BJ (cell line): ENCODE results near the gene OBSCN. TPM values are rescaled to one million over a fixed set of nuclear protein-coding genes. Genes with fewer than 3 reads are reported as not detected.

ENCODE experiments used
- CTCF ChIA-PET: fragments of 350-600 bp; formaldehyde crosslinking; extraction: SDS; loops from one replicate; lab custom pipeline; 2021; ENCODE audit warnings: antibody characterized with exemption, inconsistent platforms; lab: Yijun Ruan, JAX
- POLR2A ChIA-PET: fragments of 300-600 bp; sonication (Branson Sonifier 250); formaldehyde crosslinking; extraction: SDS; loops from one replicate; lab custom pipeline; 2021; ENCODE audit warnings: antibody characterized with exemption; lab: Charles Lee
- DNase-seq: peaks from one replicate; pipeline ENCODE4 v3.0.0-alpha.2; 2011; ENCODE audit warnings: low read depth
- H3K27me3 ChIP-seq: 2 replicates; pipeline ENCODE4 v1.6.0; 2011; ENCODE audit warnings: low read length; ENCODE audit not compliant: control insufficient read depth, insufficient read depth
- H3K36me3 ChIP-seq: 2 replicates; pipeline ENCODE4 v1.5.1; 2011; ENCODE audit warnings: low read length; ENCODE audit not compliant: control insufficient read depth, insufficient read depth
- H3K4me3 ChIP-seq: 2 replicates; pipeline ENCODE4 v1.5.1; 2011; ENCODE audit warnings: low read depth, mild to moderate bottlenecking, control low read depth, low read length
- polyA plus RNA-seq: library from polyadenylated mRNA; depleted of rRNA; stranded (reverse); fragments of >200 nt; gene quantifications from 2 replicates; pipeline ENCODE4 v1.2.3, GENCODE V29; 2011
- TF ChIP-seq, protein P1 (sequence below): IDR thresholded peaks from 2 replicates; pipeline ENCODE4 v1.5.1; 2011; ENCODE audit warnings: low read depth, mild to moderate bottlenecking, control low read depth, inconsistent platforms, low read length, moderate library complexity; ENCODE audit not compliant: insufficient read depth

Gene OBSCN
- polyA plus RNA-seq, 1 experiment = 2.9 TPM

DNA sequence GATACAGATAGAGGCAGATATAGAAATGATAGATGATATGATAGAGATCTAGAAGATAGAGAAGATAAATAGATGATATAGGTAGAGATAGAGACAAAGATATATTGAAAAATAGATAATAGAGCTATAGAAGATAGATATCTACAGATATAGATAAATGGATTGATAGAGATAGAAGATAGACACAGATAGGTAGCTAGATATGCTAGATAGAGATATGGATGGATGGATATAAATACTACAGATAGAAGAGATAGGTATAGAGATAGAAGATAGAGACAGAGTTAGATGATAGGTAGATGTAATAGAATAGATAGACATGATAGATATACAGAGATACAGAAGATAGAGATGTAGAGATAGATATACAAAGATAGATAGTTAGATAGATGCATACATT is 177.4 kb downstream of the OBSCN start:
- CTCF ChIA-PET = interaction anchor here (0.5 to 0.8 kb wide), 2 partner anchors 8 to 104 kb away, joined by 3 to 4 read pairs; no protein-coding TSS in a partner anchor
- POLR2A ChIA-PET = no interaction called here
- no peak for DNase-seq
- TF ChIP-seq, protein P1, sequence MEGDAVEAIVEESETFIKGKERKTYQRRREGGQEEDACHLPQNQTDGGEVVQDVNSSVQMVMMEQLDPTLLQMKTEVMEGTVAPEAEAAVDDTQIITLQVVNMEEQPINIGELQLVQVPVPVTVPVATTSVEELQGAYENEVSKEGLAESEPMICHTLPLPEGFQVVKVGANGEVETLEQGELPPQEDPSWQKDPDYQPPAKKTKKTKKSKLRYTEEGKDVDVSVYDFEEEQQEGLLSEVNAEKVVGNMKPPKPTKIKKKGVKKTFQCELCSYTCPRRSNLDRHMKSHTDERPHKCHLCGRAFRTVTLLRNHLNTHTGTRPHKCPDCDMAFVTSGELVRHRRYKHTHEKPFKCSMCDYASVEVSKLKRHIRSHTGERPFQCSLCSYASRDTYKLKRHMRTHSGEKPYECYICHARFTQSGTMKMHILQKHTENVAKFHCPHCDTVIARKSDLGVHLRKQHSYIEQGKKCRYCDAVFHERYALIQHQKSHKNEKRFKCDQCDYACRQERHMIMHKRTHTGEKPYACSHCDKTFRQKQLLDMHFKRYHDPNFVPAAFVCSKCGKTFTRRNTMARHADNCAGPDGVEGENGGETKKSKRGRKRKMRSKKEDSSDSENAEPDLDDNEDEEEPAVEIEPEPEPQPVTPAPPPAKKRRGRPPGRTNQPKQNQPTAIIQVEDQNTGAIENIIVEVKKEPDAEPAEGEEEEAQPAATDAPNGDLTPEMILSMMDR = no peak
- no peaks in the 10 kb centered on the region for H3K36me3 ChIP-seq
- H3K27me3 ChIP-seq = no peaks in the 10 kb centered on the region
- no peak overlapping the region for H3K4me3 ChIP-seq

DNA sequence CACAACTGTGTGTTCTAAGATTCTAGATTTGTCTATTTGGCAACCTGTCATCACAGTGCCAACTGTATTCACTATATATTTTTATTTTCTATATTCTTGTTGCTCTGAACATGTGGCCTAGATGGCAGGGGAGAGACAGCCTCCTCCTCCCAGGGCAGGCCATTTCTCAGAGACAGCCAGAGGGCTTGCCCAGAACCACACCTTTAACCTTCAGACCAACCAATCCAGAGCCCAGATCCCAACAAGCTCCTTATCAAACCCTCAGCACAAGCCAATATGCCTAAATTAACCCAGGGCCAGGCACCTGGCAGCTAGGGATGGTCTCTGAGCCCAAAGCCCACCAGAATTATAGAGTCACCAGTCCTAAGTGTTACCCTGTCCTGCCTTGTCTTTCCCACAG is 179.5 kb downstream of the OBSCN start:
- H3K27me3 ChIP-seq = no peaks in the 10 kb centered on the region
- H3K4me3 ChIP-seq = no peak overlapping the region
- TF ChIP-seq, protein P1 = no peak
- H3K36me3 ChIP-seq = no peaks in the 10 kb centered on the region; the same call in 1 of the 2 replicates
- ChIA-PET CTCF (no interaction called here), POLR2A (no interaction called here)
- DNase-seq = no peak

DNA sequence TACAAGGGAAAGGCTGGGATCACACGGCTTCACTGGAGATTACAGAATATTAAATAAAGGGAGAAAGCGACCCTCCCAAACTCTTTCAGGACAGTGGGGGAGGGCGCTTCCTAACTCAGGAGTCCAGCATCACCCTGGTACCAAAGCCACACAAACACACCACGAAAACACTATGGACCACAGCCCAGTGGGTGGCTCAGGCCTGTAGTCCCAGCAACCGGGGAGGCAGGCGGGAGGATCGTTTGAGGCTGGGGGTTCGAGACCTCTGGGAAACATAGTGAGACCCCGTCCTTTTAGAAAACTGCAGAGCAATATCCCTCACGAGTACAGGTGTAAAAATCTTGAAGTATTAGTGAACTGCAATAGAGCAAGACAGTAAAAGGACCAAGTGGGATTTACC is 182.8 kb downstream of the OBSCN start:
- TF ChIP-seq, protein P1 = no peak
- Histone ChIP-seq H3K4me3 (no peak overlapping the region), H3K27me3 (no peaks in the 10 kb centered on the region), H3K36me3 (peaks cover 12% of the 10 kb centered on the region)
- ChIA-PET POLR2A (no interaction called here), CTCF (interaction anchor here (2.6 kb wide), 1 partner anchor 13 kb away, joined by 7 read pairs; no protein-coding TSS in a partner anchor)
- DNase-seq = no peak

DNA sequence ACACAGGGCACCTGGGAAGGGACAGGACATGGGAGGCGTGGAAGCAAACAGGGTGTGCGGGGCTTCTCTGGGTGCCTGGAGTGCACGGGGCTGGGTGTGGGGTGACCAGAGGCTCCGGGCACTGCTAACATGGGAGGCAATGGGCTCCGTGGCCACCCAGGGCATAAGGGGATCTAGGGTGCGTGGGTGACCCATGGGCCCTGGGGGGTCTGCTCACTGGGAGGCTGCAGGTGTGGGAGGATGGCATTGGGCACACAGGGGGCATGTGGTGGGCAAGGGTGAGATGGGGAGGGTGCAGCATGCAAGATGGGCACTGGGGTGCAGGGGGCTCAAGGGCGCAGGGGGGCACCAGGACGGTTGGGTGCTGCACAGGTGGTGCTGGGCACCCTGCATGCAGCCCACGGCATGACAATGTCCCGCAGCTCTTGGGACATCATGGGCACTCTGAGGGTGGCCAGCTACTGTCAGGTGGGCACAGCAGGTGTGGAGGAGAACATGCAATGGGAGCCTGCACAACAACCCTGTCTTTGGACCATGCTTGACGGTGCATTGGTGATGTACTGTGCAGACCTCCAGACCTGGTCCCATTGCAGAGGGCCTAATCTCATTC is 183.7 kb downstream of the OBSCN start:
- Histone ChIP-seq H3K4me3 (no peak overlapping the region), H3K27me3 (no peaks in the 10 kb centered on the region), H3K36me3 (peaks cover 18% of the 10 kb centered on the region)
- ChIA-PET CTCF (interaction anchor here (0.7 to 2.6 kb wide), 3 partner anchors 10 to 64 kb away, joined by 3 to 7 read pairs (median 7); no protein-coding TSS in a partner anchor), POLR2A (no interaction called here)
- DNase-seq = no peak
- TF ChIP-seq, protein P1 = no peak

DNA sequence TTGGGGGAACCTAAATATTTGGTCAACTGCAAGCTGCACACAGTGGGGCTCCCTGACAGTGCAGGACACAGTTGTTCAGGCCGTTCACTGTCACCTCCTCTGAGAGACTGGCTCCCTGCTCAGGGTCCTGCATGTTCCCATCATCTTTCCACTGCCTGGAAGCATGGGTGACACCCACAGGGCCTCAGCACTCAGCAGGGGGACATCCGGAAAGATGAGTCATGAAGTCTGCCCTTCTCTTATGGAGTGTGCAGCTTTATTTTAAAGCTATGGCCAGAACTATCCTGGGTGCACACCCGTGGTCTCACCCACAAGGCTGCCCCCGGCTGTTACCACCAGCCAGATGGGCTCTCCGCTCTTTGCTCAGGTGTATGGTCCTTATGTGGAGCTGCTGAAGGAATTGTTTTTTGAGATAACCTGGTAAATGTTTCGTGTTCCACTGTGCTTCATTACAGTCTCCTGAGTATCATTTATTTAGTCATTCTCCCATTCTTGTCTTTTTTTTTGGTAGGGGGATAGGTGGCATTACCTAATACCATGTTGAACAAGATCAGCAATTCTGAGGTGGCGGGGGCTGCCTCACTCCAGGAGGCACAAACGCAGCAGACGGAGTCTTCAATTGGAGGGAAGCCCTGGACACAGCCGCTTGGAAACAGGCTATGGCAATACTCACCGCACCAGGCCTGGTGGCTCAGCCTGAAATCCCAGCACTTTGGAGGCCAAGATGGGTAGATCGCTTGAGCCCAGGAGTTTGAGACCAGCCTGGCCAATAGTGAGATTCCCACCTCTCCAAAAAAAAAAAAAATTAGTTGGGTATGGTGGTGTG is 184.5 kb downstream of the OBSCN start:
- DNase-seq = no peak
- CTCF ChIA-PET = interaction anchor here (0.7 to 2.0 kb wide), 11 partner anchors 10 to 262 kb away, joined by 3 to 15 read pairs (median 4); no protein-coding TSS in a partner anchor
- Histone ChIP-seq H3K27me3 (no peaks in the 10 kb centered on the region), H3K4me3 (no peak overlapping the region), H3K36me3 (peaks cover 23% of the 10 kb centered on the region)
- POLR2A ChIA-PET = no interaction called here
- TF ChIP-seq, protein P1 = no peak
